A673 (cell line): ENCODE data around the gene RPRD1B.

Experiments used
- EZH2 ChIP-seq: fragments of 200-600 bp; sonication (generic); IDR thresholded peaks from 2 replicates; pipeline ENCODE4 v1.6.1; 2017; ENCODE audit warnings: borderline replicate concordance, low read depth, mild to moderate bottlenecking, mixed read lengths, antibody characterized with exemption, low read length; ENCODE audit not compliant: poor library complexity, severe bottlenecking
- TF ChIP-seq, protein P1 (sequence below): fragments of 300-800, 200-600 bp; sonication (generic); conservative IDR thresholded peaks from 2 replicates; pipeline ENCODE4 v1.5.1; 2017; ENCODE audit warnings: low read depth, mild to moderate bottlenecking, antibody characterized with exemption, low read length, moderate library complexity, mixed read lengths

DNA sequence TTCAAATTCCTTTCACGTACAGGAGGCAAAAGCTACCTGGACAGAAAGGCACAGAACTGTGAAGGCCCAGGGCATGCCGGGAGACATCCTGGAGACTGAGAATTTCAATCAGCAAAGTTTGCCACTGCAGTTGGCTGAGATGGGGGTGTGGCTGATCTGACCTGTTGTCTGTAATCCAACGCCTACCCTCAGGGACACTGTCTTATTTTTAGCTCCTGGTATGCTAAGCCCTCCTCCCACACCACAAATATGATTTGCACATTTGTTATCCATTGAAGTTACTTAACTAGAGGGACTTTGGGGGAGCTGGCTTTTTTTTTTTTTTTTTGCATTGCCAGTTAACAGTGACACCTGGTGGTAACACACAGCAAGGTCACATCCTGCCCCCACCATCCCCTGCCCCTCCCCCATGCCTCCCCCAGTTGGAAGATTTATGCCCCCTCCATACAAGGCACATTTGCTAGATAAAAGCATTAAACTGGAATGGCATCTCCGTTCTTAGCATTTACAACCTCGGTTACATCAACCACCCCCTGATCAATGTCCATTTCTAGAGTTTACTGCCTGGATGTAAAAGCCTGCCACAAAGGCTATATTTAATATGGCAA lies 40.6 kb upstream of the RPRD1B start:
- TF ChIP-seq, protein P1, sequence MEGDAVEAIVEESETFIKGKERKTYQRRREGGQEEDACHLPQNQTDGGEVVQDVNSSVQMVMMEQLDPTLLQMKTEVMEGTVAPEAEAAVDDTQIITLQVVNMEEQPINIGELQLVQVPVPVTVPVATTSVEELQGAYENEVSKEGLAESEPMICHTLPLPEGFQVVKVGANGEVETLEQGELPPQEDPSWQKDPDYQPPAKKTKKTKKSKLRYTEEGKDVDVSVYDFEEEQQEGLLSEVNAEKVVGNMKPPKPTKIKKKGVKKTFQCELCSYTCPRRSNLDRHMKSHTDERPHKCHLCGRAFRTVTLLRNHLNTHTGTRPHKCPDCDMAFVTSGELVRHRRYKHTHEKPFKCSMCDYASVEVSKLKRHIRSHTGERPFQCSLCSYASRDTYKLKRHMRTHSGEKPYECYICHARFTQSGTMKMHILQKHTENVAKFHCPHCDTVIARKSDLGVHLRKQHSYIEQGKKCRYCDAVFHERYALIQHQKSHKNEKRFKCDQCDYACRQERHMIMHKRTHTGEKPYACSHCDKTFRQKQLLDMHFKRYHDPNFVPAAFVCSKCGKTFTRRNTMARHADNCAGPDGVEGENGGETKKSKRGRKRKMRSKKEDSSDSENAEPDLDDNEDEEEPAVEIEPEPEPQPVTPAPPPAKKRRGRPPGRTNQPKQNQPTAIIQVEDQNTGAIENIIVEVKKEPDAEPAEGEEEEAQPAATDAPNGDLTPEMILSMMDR: peak; percentile 68
- no peak for TF ChIP-seq EZH2
